ENCODE results near the gene KCNG2.

Gene KCNG2

GRCh38 chr18:79774111-79774510 is 23.6 kb upstream of the KCNG2 start:
- H3K36me3 Mint-ChIP-seq: peaks cover 0 to 4% of the 10 kb centered on the region in 2 donors
- H3K27me3 Mint-ChIP-seq: peaks cover 47 to 55% of the 10 kb centered on the region in 2 donors
- ATAC-seq (replicated peaks) (no peak), DNase-seq (no peak)
- peaks cover 6 to 15% of the 10 kb centered on the region in 2 donors for H3K9me3 Mint-ChIP-seq
- no peak overlapping the region for H3K4me3 Mint-ChIP-seq
- H3K27ac Mint-ChIP-seq: no peak overlapping the region
- peaks cover 0 to 1% of the 10 kb centered on the region in 2 donors for H3K4me1 Mint-ChIP-seq

- H3K9me3 Mint-ChIP-seq: peaks cover 6 to 12% of the 10 kb centered on the region in 2 donors
- H3K27ac Mint-ChIP-seq: no peak overlapping the region
- DNase-seq (no peak), ATAC-seq (replicated peaks) (no peak)
- peaks cover 43 to 49% of the 10 kb centered on the region in 2 donors for H3K27me3 Mint-ChIP-seq
- no peaks in the 10 kb centered on the region for H3K4me1 Mint-ChIP-seq
- H3K4me3 Mint-ChIP-seq: no peak overlapping the region
- no peaks in the 10 kb centered on the region for H3K36me3 Mint-ChIP-seq
Measured at GRCh38 chr18:79775441-79776221, 22.1 kb upstream of the KCNG2 start.

- no peaks in the 10 kb centered on the region for H3K36me3 Mint-ChIP-seq
- H3K4me1 Mint-ChIP-seq: no peaks in the 10 kb centered on the region
Measured at GRCh38 chr18:79776674-79777073, 21.1 kb upstream of the KCNG2 start.

GRCh38 chr18:79778291-79778791 is 19.4 kb upstream of the KCNG2 start:
- no peaks in the 10 kb centered on the region for H3K4me1 Mint-ChIP-seq
- no peak overlapping the region for H3K4me3 Mint-ChIP-seq
- ATAC-seq (replicated peaks): no peak
- H3K27ac Mint-ChIP-seq: no peak overlapping the region
- H3K36me3 Mint-ChIP-seq: no peaks in the 10 kb centered on the region
- peaks cover 42 to 57% of the 10 kb centered on the region in 2 donors for H3K27me3 Mint-ChIP-seq
- H3K9me3 Mint-ChIP-seq: peaks cover 6 to 12% of the 10 kb centered on the region in 2 donors
- DNase-seq: no peak

More at GRCh38 chr18:79776674-79777073, 21.1 kb upstream of the KCNG2 start:
- Mint-ChIP-seq H3K4me3 (no peak overlapping the region), H3K27me3 (peaks cover 43 to 54% of the 10 kb centered on the region in 2 donors), H3K27ac (no peak overlapping the region), H3K9me3 (peaks cover 6 to 12% of the 10 kb centered on the region in 2 donors)
- DNase-seq: no peak
- ATAC-seq (replicated peaks): no peak

GRCh38 chr18:79779021-79779699 is 18.6 kb upstream of the KCNG2 start:
- ATAC-seq (replicated peaks) (no peak), DNase-seq (no peak)
- no peak overlapping the region for H3K4me3 Mint-ChIP-seq
- no peaks in the 10 kb centered on the region for H3K4me1 Mint-ChIP-seq
- H3K27me3 Mint-ChIP-seq: peaks cover 40 to 58% of the 10 kb centered on the region in 2 donors
- no peaks in the 10 kb centered on the region for H3K36me3 Mint-ChIP-seq
- no peak overlapping the region for H3K27ac Mint-ChIP-seq
- peaks cover 6 to 12% of the 10 kb centered on the region in 2 donors for H3K9me3 Mint-ChIP-seq

- DNase-seq (no peak), ATAC-seq (replicated peaks) (no peak)
- H3K36me3 Mint-ChIP-seq: no peaks in the 10 kb centered on the region
- peaks cover 44 to 64% of the 10 kb centered on the region in 2 donors for H3K27me3 Mint-ChIP-seq
- H3K4me1 Mint-ChIP-seq: no peaks in the 10 kb centered on the region
- no peak overlapping the region for H3K4me3 Mint-ChIP-seq
- no peak overlapping the region for H3K27ac Mint-ChIP-seq
- peaks cover 6 to 12% of the 10 kb centered on the region in 2 donors for H3K9me3 Mint-ChIP-seq
Measured at GRCh38 chr18:79779700-79780190, 18.0 kb upstream of the KCNG2 start.

GRCh38 chr18:79780547-79780946 is 17.2 kb upstream of the KCNG2 start:
- H3K27me3 Mint-ChIP-seq: peaks cover 48 to 69% of the 10 kb centered on the region in 2 donors
- no peak for ATAC-seq (replicated peaks)
- no peak overlapping the region for H3K4me3 Mint-ChIP-seq
- peak overlapping the region; percentile 31 for H3K27ac Mint-ChIP-seq
- DNase-seq: no peak
- no peaks in the 10 kb centered on the region for H3K36me3 Mint-ChIP-seq
- peaks cover 6 to 12% of the 10 kb centered on the region in 2 donors for H3K9me3 Mint-ChIP-seq
- no peaks in the 10 kb centered on the region for H3K4me1 Mint-ChIP-seq

- ATAC-seq (replicated peaks): no peak
- Mint-ChIP-seq H3K27ac (no peak overlapping the region), H3K4me3 (no peak overlapping the region), H3K9me3 (peaks cover 6 to 12% of the 10 kb centered on the region in 2 donors), H3K36me3 (no peaks in the 10 kb centered on the region), H3K4me1 (no peaks in the 10 kb centered on the region), H3K27me3 (peaks cover 47 to 70% of the 10 kb centered on the region in 2 donors)
- no peak for DNase-seq
Measured at GRCh38 chr18:79781331-79781941, 16.3 kb upstream of the KCNG2 start.

GRCh38 chr18:79782566-79783308 is 15.0 kb upstream of the KCNG2 start:
- peaks cover 0 to 1% of the 10 kb centered on the region in 2 donors for H3K4me1 Mint-ChIP-seq
- H3K36me3 Mint-ChIP-seq: no peaks in the 10 kb centered on the region
- peaks cover 43 to 71% of the 10 kb centered on the region in 2 donors for H3K27me3 Mint-ChIP-seq
- ATAC-seq (replicated peaks): no peak
- H3K9me3 Mint-ChIP-seq: peaks cover 0 to under 1% of the 10 kb centered on the region in 2 donors
- no peak overlapping the region for H3K27ac Mint-ChIP-seq
- no peak overlapping the region for H3K4me3 Mint-ChIP-seq
- no peak for DNase-seq

GRCh38 chr18:79784071-79784913 is 13.4 kb upstream of the KCNG2 start:
- ATAC-seq (replicated peaks) (peak in 1 of 2 donors; percentile 32), DNase-seq (no peak)
- Mint-ChIP-seq H3K27ac (no peak overlapping the region), H3K9me3 (peaks cover 0 to 3% of the 10 kb centered on the region in 2 donors), H3K36me3 (peaks cover 0 to 3% of the 10 kb centered on the region in 2 donors), H3K4me3 (no peak overlapping the region), H3K4me1 (peaks cover 5% of the 10 kb centered on the region in 2 donors), H3K27me3 (peaks cover 39 to 72% of the 10 kb centered on the region in 2 donors)

GRCh38 chr18:79784965-79785770 is 12.6 kb upstream of the KCNG2 start:
- Mint-ChIP-seq H3K4me1 (peaks cover 5 to 7% of the 10 kb centered on the region in 2 donors), H3K4me3 (no peak overlapping the region), H3K36me3 (peaks cover 0 to 3% of the 10 kb centered on the region in 2 donors), H3K9me3 (peaks cover 0 to 3% of the 10 kb centered on the region in 2 donors), H3K27ac (no peak overlapping the region), H3K27me3 (peaks cover 43 to 80% of the 10 kb centered on the region in 2 donors)
- DNase-seq: peak; percentile 31
- ATAC-seq (replicated peaks): peak in 1 of 2 donors; percentile 81

GRCh38 chr18:79785831-79786230 is 11.9 kb upstream of the KCNG2 start:
- ATAC-seq (replicated peaks) (no peak), DNase-seq (no peak)
- H3K9me3 Mint-ChIP-seq: peaks cover 0 to 3% of the 10 kb centered on the region in 2 donors
- H3K36me3 Mint-ChIP-seq: peaks cover 0 to 3% of the 10 kb centered on the region in 2 donors
- peaks cover 49 to 87% of the 10 kb centered on the region in 2 donors for H3K27me3 Mint-ChIP-seq
- no peak overlapping the region for H3K27ac Mint-ChIP-seq
- H3K4me3 Mint-ChIP-seq: no peak overlapping the region
- H3K4me1 Mint-ChIP-seq: peaks cover 8 to 14% of the 10 kb centered on the region in 2 donors
